GM12878 (cell line): ENCODE results near the gene KLC3. TPM values are rescaled to one million over a fixed set of nuclear protein-coding genes. Genes with fewer than 3 reads are reported as not detected.

Source experiments
- ATAC-seq: fragments of 200-7000 bp; cut with Tn5 transposase; 3 replicates; pipeline ENCODE4 v1.9.1; 2020; ENCODE audit warnings: mild to moderate bottlenecking, moderate library complexity
- BruUV-seq: library from RNA; stranded (reverse); fragments of 400-500 nt; replicated peaks from 2 replicates; lab custom pipeline; 2021; lab: Mats Ljungman, UMichigan
- CTCF ChIA-PET: fragments of 300-600 bp; sonication (Branson Sonifier 250); formaldehyde crosslinking; extraction: SDS; loops from one replicate; lab custom pipeline; 2021; ENCODE audit warnings: inconsistent platforms; lab: Yijun Ruan, JAX
- POLR2A ChIA-PET: fragments of 350-600 bp; formaldehyde crosslinking; extraction: SDS; loops from one replicate; lab custom pipeline; 2021; ENCODE audit warnings: inconsistent platforms; lab: Charles Lee
- RAD21 ChIA-PET: fragments of 300-600 bp; sonication (Branson Sonifier 250); formaldehyde crosslinking; loops from one replicate; lab custom pipeline; 2023; ENCODE audit warnings: antibody characterized with exemption; ENCODE audit not compliant: unreplicated experiment; lab: Charles Lee
- SMC1A ChIA-PET: fragments of 300-600 bp; sonication (Branson Sonifier 250); formaldehyde crosslinking; loops from one replicate; lab custom pipeline; 2023; ENCODE audit not compliant: unreplicated experiment, uncharacterized antibody; lab: Charles Lee
- DNase-seq: peaks from one replicate; pipeline ENCODE4 v3.0.0-alpha.2; 2011; ENCODE audit warnings: low read depth, low spot score
- FAIRE-seq: peaks from 3 replicates; lab custom pipeline; 2011; peaks lifted over from hg19 to GRCh38; lab: Jason Lieb, UNC
- H2AFZ ChIP-seq: 2 replicates; pipeline ENCODE4 v1.6.0; 2011; ENCODE audit warnings: low read depth, low read length, control low read depth; ENCODE audit not compliant: control insufficient read depth
- H3K27ac ChIP-seq: 2 replicates; pipeline ENCODE4 v1.5.1; 2011; ENCODE audit warnings: control low read depth; ENCODE audit not compliant: control insufficient read depth, insufficient read depth
- H3K27me3 ChIP-seq, 2 experiments: replicated peaks in 1 of 2; 2 replicates each; pipeline versions ENCODE4 v1.6.0 to v1.6.1; 2011; ENCODE audit warnings: low read length in 1 of 2; ENCODE audit not compliant: control insufficient read depth in 2 of 2, insufficient read depth in 2 of 2
- H3K36me3 ChIP-seq, 2 experiments: 2 replicates each; pipeline ENCODE4 v1.5.1; 2011; ENCODE audit warnings: low read length in 1 of 2; ENCODE audit not compliant: control insufficient read depth in 2 of 2, insufficient read depth in 2 of 2
- H3K4me1 ChIP-seq: 2 replicates; pipeline ENCODE4 v1.6.1; 2011; ENCODE audit warnings: mild to moderate bottlenecking, low read length, moderate library complexity, mixed read lengths; ENCODE audit not compliant: control insufficient read depth, insufficient read depth
- H3K4me2 ChIP-seq: 2 replicates; pipeline ENCODE4 v1.6.0; 2011; ENCODE audit warnings: control low read depth; ENCODE audit not compliant: control insufficient read depth, insufficient read depth
- H3K4me3 ChIP-seq: fragments of 200-600 bp; sonication (generic); 2 replicates; pipeline ENCODE4 v1.5.1; 2016
- H3K79me2 ChIP-seq: 2 replicates; pipeline ENCODE4 v1.6.0; 2011; ENCODE audit warnings: low read length; ENCODE audit not compliant: control insufficient read depth, insufficient read depth
- H3K9ac ChIP-seq: 2 replicates; pipeline ENCODE4 v1.8.0; 2011; ENCODE audit warnings: low read length, control low read depth, mixed read lengths; ENCODE audit not compliant: control insufficient read depth, insufficient read depth
- H3K9me3 ChIP-seq: replicated peaks from 3 replicates; pipeline ENCODE4 v1.5.1; 2011; ENCODE audit warnings: mild to moderate bottlenecking, low read length; ENCODE audit not compliant: control insufficient read depth, insufficient read depth
- H4K20me1 ChIP-seq: 2 replicates; pipeline ENCODE4 v1.6.0; 2011; ENCODE audit not compliant: control insufficient read depth, insufficient read depth
- BMI1 ChIP-seq: fragments of 450-650 bp; IDR thresholded peaks from 2 replicates; pipeline ENCODE4 v1.6.1; 2016; ENCODE audit warnings: mild to moderate bottlenecking, moderate library complexity, borderline replicate concordance
- CUX1 ChIP-seq: IDR thresholded peaks from 2 replicates; pipeline ENCODE4 v1.6.1; 2012; ENCODE audit warnings: improper control_type of control experiment, low read depth, low read length; ENCODE audit not compliant: insufficient replicate concordance
- ETV6 ChIP-seq, 2 experiments: fragments of 450-650 bp in 1 of 2; IDR thresholded peaks in 1 of 2; conservative IDR thresholded peaks in 1 of 2; 2 replicates each; pipeline ENCODE4 v1.6.1; 2014; ENCODE audit warnings: antibody characterized with exemption in 1 of 2, borderline replicate concordance in 1 of 2, low read depth in 1 of 2, mild to moderate bottlenecking in 1 of 2, moderate library complexity in 1 of 2
- MYB ChIP-seq: fragments of 150-350 bp; IDR thresholded peaks from 2 replicates; pipeline ENCODE4 v1.6.1; 2014; ENCODE audit warnings: mild to moderate bottlenecking, low read depth, low read length, borderline replicate concordance
- NFIC ChIP-seq: IDR thresholded peaks from 2 replicates; pipeline ENCODE4 v1.6.1; 2012; ENCODE audit warnings: low read depth, mild to moderate bottlenecking, inconsistent platforms, low read length, moderate library complexity
- NKRF ChIP-seq: fragments of 450-650 bp; conservative IDR thresholded peaks from 2 replicates; pipeline ENCODE4 v1.6.1; 2017; ENCODE audit warnings: mild to moderate bottlenecking, moderate library complexity
- POLR2A ChIP-seq: IDR thresholded peaks from 2 replicates; pipeline ENCODE4 v1.6.1; 2011; ENCODE audit warnings: low read depth, mild to moderate bottlenecking, low read length
- WRNIP1 ChIP-seq: IDR thresholded peaks from 2 replicates; pipeline ENCODE4 v1.6.1; 2011; ENCODE audit warnings: low read depth, low read length, improper control_type of control experiment, borderline replicate concordance
- YBX1 ChIP-seq: fragments of 450-650 bp; IDR thresholded peaks from 2 replicates; pipeline ENCODE4 v1.6.1; 2016; ENCODE audit warnings: antibody characterized with exemption
- YY1 ChIP-seq: IDR thresholded peaks from 2 replicates; pipeline ENCODE4 v1.6.1; 2011; ENCODE audit warnings: low read depth, mild to moderate bottlenecking, low read length
- WGBS: methylation state at CpG from one replicate; pipeline ENCODE4 v1.1.6; 2016; ENCODE audit warnings: low lambda C conversion rate; ENCODE audit not compliant: insufficient replicate concordance, insufficient coverage; ENCODE audit errors: missing lambda C conversion rate; 5-methylcytosine and 5-hydroxymethylcytosine counted together
- in situ Hi-C: fragments of 300-500 bp; cut with MboI; formaldehyde crosslinking; loops from 9 replicates; pipeline ENCODE4 v1.14.3; 2018; ENCODE audit warnings: mixed read lengths
- intact Hi-C: fragments of 100-400 bp; cut with micrococcal nuclease; formaldehyde crosslinking; loops from one replicate; pipeline ENCODE4 v1.14.2; 2022; ENCODE audit not compliant: unreplicated experiment
- polyA plus RNA-seq, 11 experiments: library from polyadenylated mRNA; depleted of rRNA in 4 of 11; unstranded in 6 of 11; stranded (reverse) in 5 of 11; fragments of >200 nt; fragmentation: Nextera tagmentation in 4 of 11; fragmentation: Illumina TruSeq in 1 of 11; extraction: Ambion mirVana in 4 of 11; extraction: Trizol in 1 of 11; gene quantifications; 1 replicate in 1 of 11; 2 replicates in 10 of 11; pipeline versions ENCODE4 v1.2.1 to v1.2.3, GENCODE V29; 2011 to 2016; ENCODE audit warnings: inconsistent platforms in 2 of 11, missing spikeins in 2 of 11, low read depth in 1 of 11
- total RNA-seq, 4 experiments: library from RNA; depleted of rRNA in 3 of 4; stranded (reverse); fragments of >200 nt in 3 of 4; fragmentation: Illumina TruSeq in 1 of 4; extraction: Trizol in 1 of 4; gene quantifications; 2 replicates each; pipeline versions ENCODE4 v1.2.1 to v1.2.3, GENCODE V29; 2013 to 2021

KLC3 gene
- total and polyA plus RNA-seq, 10 of the 15 experiments (the other 5 are each of a cell fraction or from before 2014, with no cell fraction given) = 0.03 to 0.38 (median 0.28) TPM; not detected in 5

DNA sequence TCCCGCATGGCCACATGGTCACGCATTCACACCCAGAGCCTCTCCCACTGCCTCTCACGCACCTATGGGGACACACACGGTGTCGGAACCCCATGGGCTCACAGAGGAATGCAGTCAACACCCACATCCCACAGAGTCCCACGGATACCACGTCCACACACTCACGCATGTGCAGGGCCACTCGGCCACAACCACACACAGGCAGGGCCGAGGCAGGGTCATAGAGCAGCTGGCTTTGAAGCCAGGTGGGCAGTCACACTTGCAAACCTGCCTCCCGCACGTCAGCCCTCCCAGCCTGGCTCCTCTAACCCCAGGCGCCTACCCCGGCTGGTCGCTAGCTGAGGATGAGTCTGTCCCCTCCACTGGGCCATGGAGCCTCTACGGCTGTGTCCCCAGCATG, 21.7 kb downstream of the KLC3 start:
- Histone ChIP-seq H3K36me3 (peaks cover 0 to 5% of the 10 kb centered on the region in 2 experiments; a peak in 2 of 4 replicates), H3K9me3 (no peaks in the 10 kb centered on the region), H3K27ac (no peak overlapping the region), H4K20me1 (no peaks in the 10 kb centered on the region), H3K4me1 (no peaks in the 10 kb centered on the region), H3K27me3 (no peaks in the 10 kb centered on the region), H3K4me2 (no peak overlapping the region), H2AFZ (no peak overlapping the region), H3K79me2 (no peaks in the 10 kb centered on the region), H3K4me3 (no peak overlapping the region), H3K9ac (no peak overlapping the region)
- no peak for FAIRE-seq
- ChIA-PET RAD21 (no interaction called here), POLR2A (no interaction called here), CTCF (no interaction called here), SMC1A (no interaction called here)
- no peak for TF ChIP-seq ETV6 (conservative IDR thresholded peaks at IDR 0.05 in 1 of 2, IDR thresholded peaks at IDR 0.05 in 1 of 2; ENCODE audit: borderline replicate concordance in 1 of 2, low read depth in 1 of 2)
- no peak for TF ChIP-seq YBX1
- peak; percentile 17; the same call in 1 of the 2 replicates for TF ChIP-seq POLR2A
- no peak for TF ChIP-seq MYB
- TF ChIP-seq YY1 = no peak
- WGBS = 90% methylated on average over 16 of the region's 16 CpGs
- BruUV-seq = no TSS peak
- intact Hi-C loops (no loop called here), in situ Hi-C loops (no loop called here)
- no peak for ATAC-seq
- no peak for DNase-seq

GRCh38 chr19:45363861-45364459, 23.4 kb downstream of the KLC3 start:
- in situ Hi-C loops = no loop called here
- RAD21 ChIA-PET = no interaction called here
- intact Hi-C loops = no loop called here
- ATAC-seq = no peak
- H3K79me2 ChIP-seq = peaks cover 2% of the 10 kb centered on the region
- H4K20me1 ChIP-seq = no peaks in the 10 kb centered on the region
- H3K36me3 ChIP-seq = peaks cover 0 to 4% of the 10 kb centered on the region in 2 experiments; a peak in 2 of 4 replicates
- no peak for FAIRE-seq
- H3K9ac ChIP-seq = no peak overlapping the region
- no peaks in the 10 kb centered on the region for H3K27me3 ChIP-seq
- POLR2A ChIA-PET = no interaction called here
- CTCF ChIA-PET = no interaction called here
- no peaks in the 10 kb centered on the region; the same call in 1 of the 2 replicates for H3K4me1 ChIP-seq
- WGBS = 96% methylated on average over 28 of the region's 44 CpGs
- no peak overlapping the region for H3K27ac ChIP-seq
- no peak overlapping the region for H3K4me2 ChIP-seq
- SMC1A ChIA-PET = no interaction called here
- H2AFZ ChIP-seq = no peak overlapping the region
- BruUV-seq = no TSS peak
- H3K4me3 ChIP-seq = no peak overlapping the region
- no peak for DNase-seq
- no peaks in the 10 kb centered on the region for H3K9me3 ChIP-seq
- TF ChIP-seq NFIC (no peak), WRNIP1 (no peak), CUX1 (no peak), BMI1 (no peak), NKRF (no peak)
